Activated gamma-delta T cell treated with Interleukin-2 at 50 U/mL for 16 hours (primary cell): ENCODE results near the gene PATJ.
"Not testable (repeated sequence)": the region's sequence is repeated elsewhere in the genome, so short reads cannot be mapped to it uniquely, and the experiment has no call there.

ENCODE experiments used
- DNase-seq: peaks from one replicate; pipeline ENCODE4 v3.0.0-alpha.2; 2020

Gene PATJ

GRCh38 chr1:61837607-61838006 lies 95.3 kb downstream of the PATJ start:
- not testable (repeated sequence) for DNase-seq

DNA sequence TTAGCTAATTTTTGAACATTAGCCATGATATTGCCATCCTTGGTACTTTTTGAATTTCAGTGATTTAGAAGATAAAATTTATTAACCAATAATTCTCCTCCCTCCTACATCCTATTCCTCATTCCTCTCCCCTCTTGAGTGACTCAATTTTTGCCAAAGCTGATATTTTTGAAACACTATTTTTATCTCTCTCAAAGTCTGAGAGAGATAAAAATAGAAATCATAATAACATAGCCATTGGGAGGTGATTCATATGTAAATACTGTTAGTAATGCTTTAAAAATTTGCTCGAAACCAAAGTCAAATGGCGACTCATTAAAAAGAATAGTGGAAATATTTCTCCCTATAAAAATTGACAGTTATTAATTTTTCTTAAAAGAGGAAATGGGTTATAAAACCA lies 97.4 kb downstream of the PATJ start:
- no peak for DNase-seq

- no peak for DNase-seq
These were observed 99.8 kb downstream of the PATJ start for GRCh38 chr1:61842036-61842435.

- no peak for DNase-seq
These were observed 100.7 kb downstream of the PATJ start for GRCh38 chr1:61842863-61843514.

DNA sequence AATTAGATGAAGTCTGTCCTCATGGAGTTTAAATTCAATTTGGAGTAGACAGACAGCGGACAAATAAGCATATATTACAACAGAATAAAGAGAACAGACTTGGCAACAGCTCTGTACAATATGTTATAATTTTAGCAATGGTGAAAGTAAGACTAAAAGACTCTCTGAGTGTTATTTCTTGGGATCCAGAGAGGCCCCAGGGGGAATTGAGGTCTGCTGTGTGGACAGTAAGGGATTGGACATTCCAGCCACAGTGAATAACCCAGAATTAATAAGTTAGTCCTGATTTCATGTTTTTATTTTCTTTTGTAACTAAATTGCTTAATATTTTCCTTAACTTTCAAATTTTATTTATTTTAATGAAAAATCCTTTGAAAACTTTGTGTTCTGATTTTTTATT lies 101.7 kb downstream of the PATJ start:
- DNase-seq, result no peak

- not testable (repeated sequence) for DNase-seq
These were observed 102.4 kb downstream of the PATJ start for GRCh38 chr1:61844664-61845063.

- DNase-seq, result no peak
These were observed 109.0 kb downstream of the PATJ start for GRCh38 chr1:61851235-61851634.

- no peak for DNase-seq
These were observed 109.8 kb downstream of the PATJ start for GRCh38 chr1:61851849-61852669.

DNA sequence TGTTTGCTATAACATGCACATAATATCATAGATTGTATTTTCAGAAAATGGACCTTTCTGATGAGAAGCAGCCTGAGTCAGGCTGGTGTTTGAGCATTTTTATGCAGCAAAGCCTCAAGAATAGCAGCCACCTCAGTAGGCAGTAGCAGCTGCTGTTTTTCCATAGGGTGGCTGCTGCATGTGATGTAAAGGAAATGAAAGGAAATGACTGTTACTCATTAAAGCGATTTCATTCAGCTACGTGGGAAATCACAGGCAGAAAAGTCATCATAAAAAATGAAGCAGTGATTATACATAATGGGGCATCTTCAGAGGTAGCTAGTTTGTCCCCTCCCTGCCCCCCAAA lies 110.4 kb downstream of the PATJ start:
- DNase-seq, result no peak

DNA sequence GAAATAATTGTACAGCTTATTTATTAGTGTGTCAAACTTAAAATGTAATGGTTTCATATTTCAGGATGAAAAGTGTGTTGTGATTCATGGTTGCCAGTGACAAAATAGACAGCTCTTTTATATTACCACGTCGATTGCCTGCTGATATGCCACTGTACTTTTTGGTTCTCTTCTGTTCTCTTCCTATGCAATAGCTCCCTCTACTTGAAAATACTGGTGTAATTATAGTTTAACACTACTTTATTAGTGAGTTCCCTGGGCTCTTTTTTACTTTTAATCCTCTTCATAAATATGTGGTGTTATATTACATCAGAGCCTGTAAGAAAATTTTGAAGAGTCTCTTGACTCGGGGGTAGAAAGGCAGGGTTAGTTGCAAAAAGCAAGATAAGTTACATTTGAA lies 111.3 kb downstream of the PATJ start:
- no peak for DNase-seq

DNA sequence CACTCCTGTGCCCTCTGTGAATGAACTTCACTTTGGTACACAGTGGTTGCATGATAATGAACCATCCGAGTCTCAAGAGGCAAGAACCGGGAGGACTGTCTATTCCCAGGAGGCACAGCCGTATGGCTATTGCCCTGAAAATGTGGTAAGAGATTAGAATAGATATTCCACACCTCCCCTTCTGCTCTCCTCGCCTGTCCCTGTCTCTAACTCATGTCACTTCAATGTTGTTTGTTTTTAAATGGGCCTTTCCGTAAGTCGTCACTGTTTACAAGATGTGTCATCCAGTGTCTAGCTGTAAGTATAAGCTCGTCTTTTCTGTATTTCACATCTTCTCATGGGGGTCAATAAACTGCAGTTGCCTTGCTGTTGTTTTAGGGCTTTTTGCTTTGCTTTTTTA lies 122.2 kb downstream of the PATJ start:
- DNase-seq, result no peak

DNA sequence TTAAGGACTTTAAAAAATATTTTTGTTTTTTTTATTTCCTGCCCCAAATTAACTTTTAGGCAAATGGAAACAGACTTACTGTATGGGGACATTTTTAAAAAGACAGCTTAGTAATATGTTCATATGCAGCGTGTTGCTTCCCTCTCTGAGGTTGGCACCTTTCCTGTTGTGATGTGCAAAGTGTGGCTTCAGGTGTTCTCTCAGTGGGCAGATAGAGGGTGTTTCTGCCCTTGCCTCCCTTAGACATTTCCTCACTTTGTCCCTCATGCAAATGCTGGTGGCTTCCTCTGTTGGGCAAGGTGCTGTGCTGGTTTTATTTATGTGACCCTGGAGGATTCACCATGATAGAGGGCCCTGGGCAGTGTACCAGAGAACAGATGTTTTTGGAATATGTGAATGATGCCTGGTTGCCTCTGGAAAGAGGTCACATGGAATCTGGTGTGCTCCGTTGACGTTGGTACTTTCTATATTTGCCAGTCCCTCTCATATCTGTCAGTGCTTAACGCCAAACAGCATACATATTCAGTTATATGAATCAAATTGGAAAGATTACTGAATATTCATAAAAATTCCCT lies 123.5 kb downstream of the PATJ start:
- no peak for DNase-seq

DNA sequence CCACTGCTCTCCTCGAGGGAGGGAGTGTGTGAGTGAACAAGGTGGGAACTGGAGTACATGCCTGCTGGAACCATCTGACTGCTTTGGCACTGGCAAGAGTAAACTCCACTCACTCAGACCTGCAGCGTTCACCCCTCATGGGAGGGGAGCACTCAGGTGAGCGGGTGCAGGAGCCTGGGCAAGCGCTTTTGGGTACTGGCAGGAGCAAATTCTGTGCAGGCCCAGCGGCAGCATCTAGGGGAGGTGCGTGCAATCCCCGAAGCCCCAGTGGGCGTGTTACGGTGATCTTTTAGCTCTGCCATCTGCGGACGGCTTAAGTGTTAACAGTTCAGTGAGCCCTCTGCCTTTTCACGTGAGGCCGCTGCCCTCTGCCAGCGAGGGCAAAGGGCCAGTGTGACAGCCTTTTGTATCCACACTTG lies 127.4 kb downstream of the PATJ start:
- no peak for DNase-seq

GRCh38 chr1:61872206-61872605 lies 129.9 kb downstream of the PATJ start:
- no peak for DNase-seq

GRCh38 chr1:61873581-61873980 lies 131.3 kb downstream of the PATJ start:
- no peak for DNase-seq

DNA sequence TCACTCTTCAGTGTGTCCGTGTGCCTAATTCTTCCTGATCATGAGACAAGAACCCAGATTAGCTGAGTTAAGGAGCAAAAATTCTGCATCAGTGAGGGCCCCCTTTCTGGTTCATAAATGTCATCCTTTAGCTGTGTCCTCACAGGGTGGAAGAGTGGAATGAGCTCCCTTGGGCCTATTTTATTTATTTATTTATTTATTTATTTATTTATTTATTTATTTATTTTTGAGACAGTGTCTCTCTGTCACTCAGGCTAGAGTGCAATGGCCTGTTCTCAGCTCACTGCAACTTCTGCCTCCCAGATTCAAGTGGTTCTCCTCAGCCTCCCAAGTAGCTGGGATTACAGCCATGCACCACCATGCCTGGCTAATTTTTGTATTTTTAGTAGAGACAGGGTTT lies 131.7 kb downstream of the PATJ start:
- no peak for DNase-seq

DNA sequence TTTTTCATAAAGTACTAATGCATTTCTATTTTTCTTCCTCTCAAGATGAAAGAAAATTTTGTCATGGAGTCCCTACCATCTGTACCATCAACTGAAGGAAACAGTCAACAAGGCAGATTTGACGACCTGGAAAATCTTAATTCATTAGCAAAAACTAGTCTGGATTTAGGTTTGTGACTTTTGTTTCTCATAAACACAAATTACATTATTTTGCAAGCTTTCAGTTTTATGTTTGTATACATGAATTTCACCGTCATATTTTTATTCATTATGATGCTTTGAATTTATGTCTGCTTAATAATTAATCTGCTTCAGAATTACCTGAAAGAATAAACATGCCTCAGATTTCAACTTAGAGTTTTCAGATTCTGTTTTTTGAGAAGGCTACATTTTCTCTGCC lies 132.9 kb downstream of the PATJ start:
- no peak for DNase-seq

DNA sequence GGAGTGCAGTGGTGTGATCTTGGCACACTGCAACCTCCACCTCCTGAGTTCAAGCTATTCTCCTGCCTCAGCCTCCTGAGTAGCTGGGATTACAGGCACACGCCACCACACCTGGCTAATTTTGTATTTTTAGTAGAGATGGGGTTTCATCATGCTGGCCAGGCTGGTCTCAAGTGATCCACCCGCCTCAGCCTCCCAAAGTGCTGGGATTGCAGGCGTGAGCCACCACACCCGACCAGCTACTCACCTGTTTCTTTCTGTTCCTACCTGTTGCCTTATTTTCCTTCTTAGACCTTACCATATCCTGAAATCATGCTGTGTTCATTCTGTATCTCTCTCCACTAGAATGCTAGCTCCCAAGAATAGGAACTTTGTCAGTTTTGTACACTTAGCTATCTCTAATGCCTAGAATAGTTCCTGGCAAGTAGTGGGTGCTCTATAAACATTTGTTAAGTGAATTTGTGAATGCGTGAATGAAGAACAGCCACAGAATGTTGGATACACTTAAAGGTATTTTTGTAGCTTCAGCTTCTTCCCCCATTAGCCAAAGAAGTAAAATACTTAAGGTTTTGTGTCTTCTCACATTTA lies 137.7 kb downstream of the PATJ start:
- DNase-seq, result not testable (repeated sequence)

- DNase-seq, result no peak
These were observed 145.0 kb downstream of the PATJ start for GRCh38 chr1:61887076-61887867.

GRCh38 chr1:61887931-61888564 lies 145.8 kb downstream of the PATJ start:
- no peak for DNase-seq

GRCh38 chr1:61888808-61889207 lies 146.5 kb downstream of the PATJ start:
- no peak for DNase-seq

DNA sequence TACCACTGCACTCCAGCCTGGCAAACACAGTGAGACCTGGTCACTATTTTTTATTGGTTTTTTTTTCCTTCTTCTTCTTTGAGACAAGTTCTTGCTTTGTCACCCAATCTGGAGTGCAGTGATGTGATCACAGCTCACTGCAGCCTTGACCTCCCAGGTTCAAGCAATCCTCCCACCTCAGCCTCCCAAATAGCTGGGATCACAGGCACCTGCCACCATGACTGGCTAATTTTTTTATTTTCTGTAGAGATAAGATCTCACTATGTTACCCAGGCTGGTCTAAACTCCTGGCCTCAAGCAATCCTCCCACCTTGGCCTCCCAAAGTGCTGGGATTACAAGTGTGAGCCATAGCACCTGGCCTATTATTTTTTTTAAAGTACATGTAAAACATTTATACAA lies 148.2 kb downstream of the PATJ start:
- not testable (repeated sequence) for DNase-seq

DNA sequence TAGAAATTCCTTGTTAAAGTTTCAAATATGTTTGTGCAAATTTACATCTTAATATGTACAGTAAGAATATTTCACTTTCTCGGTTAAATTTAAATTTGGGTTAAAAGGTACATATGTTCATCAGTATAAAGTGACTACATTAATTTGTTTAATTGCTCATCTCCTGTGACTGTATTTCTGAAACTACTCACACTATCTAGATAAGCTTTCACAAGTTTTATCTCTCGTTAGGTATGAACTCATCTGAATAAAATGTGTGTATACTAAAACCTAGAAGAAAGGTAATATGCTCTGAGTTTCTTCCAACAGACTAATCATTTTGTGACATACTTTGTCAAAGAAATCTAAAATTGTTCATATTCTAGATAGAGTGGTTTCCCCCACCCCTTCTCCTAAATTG lies 150.7 kb downstream of the PATJ start:
- no peak for DNase-seq
